ENCODE data around the gene PHF12.

PHF12 gene

DNA sequence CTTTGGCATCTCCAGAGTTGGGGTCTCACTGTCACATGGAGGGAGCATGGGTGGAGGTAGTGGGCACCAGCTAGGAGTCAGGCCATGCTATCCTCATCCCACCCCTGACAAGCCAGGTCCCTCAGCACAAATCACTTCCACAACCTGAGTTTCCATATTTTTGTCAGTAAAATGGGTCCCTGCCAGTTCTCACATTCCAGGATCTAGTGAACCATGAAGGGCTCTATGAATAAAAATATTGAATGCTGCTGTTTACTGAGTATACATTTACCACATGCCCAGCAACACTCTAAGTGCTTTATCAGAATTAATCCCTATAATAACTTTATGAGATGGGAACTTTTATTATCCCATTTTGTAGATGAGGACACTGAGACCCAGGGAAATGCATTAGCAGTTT, 37.7 kb upstream of the PHF12 start:
- no peak for TF ChIP-seq TAF1 (IDR thresholded peaks at IDR 0.05; ENCODE audit: low read depth, low read length)
- no peak for TF ChIP-seq POU2F2 (IDR thresholded peaks at IDR 0.05; ENCODE audit: low read depth, low read length)
- FAIRE-seq: no peak
- no peak for DNase-seq (ENCODE audit: insufficient read length, low spot score)

DNA sequence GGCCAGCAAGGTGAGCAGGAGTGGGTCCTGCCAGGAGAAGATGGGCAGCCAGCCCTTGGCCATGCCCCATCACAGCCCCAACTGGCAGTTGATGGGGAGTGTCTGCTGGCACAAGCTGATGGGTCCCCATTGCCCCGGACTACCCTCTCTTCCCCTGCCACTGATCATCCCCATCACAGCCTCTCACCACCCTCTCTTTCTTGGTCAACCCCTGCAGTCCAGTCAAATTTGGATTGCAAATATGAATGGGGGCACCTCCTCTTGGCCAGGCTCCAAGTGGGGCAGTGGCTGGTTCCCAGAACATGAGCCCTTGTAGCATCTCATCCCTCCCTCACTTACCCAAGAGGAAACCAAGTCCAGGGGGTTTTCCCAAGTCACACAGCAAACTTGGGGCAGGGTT, 37.2 kb upstream of the PHF12 start:
- DNase-seq (ENCODE audit: insufficient read length, low spot score) (no peak), FAIRE-seq (no peak)
- no peak for TF ChIP-seq PAX5 (IDR thresholded peaks at IDR 0.05; ENCODE audit: insufficient read depth, low read length, severe bottlenecking)
- no peak for TF ChIP-seq POU2F2 (IDR thresholded peaks at IDR 0.05; ENCODE audit: low read depth, low read length)
- TF ChIP-seq POLR2A (IDR thresholded peaks at IDR 0.05; ENCODE audit: low read depth, low read length): no peak
- TF ChIP-seq SPI1 (IDR thresholded peaks at IDR 0.05; ENCODE audit: low read depth, low read length): no peak
- TF ChIP-seq TAF1 (IDR thresholded peaks at IDR 0.05; ENCODE audit: low read depth, low read length): no peak
- no peak for TF ChIP-seq POLR2AphosphoS5 (IDR thresholded peaks at IDR 0.05; ENCODE audit: low read depth, low read length)

DNA sequence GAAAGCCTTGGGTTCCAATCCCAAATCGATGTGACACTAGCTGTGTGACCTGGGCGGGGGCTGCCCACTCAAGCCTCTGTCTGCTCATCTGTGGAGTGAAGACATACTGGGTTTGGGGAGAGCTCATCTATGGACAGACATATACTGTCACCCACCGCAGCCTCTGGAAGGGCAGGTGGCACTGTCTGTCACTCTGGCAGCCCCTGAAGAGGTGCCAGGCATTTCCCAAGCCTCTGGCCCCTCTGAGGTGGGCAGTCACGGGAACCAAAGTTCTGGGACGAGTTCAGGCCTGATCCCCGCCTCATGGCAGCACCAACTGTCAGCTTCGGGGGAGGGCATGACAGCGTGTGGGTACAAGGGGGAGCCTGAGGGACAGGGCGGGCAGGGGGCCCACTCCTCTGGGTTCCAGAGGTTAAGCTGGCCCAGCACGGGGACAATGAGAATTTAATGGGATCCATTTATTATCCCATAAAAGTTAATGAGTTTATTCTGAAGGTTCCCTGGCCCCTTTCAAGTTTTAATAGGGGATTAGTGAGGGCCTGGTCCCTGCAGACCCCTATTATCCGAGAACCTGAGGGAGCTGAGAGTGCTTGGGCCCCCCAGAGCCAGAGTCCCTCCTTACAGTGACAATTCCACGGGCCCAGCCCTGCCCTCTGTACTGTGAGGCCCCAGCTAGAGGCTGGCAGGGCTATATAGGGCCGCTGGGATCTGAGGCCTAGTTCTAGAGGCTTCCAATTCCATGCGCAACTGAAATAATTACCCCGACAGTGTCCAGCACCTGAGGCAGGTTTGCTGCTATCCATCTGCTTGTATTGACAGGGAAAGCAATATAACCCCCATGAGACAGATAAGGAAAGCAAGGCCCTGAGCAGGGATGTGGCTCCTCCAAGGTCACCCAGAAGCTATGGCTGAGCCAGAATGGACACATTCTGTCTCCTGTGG, 35.7 kb upstream of the PHF12 start:
- no peak for FAIRE-seq
- TF ChIP-seq POLR2A (IDR thresholded peaks at IDR 0.05; ENCODE audit: low read depth, low read length) (no peak), POU2F2 (IDR thresholded peaks at IDR 0.05; ENCODE audit: low read depth, low read length) (no peak), PAX5 (IDR thresholded peaks at IDR 0.05; ENCODE audit: insufficient read depth, low read length, severe bottlenecking) (no peak), POLR2AphosphoS5 (IDR thresholded peaks at IDR 0.05; ENCODE audit: low read depth, low read length) (no peak), SPI1 (IDR thresholded peaks at IDR 0.05; ENCODE audit: low read depth, low read length) (no peak), TAF1 (IDR thresholded peaks at IDR 0.05; ENCODE audit: low read depth, low read length) (no peak)
- DNase-seq (ENCODE audit: insufficient read length, low spot score): no peak

DNA sequence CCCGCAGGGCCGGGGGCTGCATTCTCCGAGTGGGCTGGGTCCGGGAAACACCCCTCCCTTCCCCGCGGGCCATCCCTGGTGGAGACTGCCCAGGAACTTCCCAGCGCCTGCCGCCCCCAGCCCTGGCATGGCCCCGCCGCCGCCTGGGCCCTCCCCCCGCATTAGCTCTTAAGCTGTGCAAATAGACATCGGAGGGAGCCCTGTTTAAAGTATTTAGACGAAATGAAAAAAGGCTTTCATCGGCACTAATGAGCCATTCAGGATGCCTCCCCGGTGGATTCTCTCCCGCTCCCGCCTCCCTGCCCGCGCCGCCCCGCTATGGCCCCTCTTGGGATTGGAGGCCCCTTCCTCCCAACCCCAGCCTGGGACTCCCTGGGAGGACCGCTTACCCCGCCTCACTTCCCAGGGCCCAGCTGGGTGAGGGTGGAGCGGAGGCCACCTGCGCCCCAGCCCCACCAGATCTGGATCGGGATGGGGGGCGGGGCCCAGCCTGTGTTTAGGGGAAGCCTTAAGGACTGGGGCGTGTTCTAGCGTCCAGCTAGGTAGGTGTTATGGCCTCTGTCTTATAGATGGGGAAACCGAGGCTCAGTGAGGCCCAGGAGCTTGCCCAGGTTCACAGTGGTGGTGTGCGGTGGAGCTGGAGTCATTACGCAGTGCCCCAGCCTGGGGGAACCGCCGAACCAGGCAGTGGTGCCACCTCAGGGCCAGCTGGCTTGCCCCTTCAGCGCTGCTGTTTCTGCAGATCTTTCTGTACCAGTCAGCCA, 34.8 kb upstream of the PHF12 start:
- no peak for DNase-seq (ENCODE audit: insufficient read length, low spot score)
- no peak for FAIRE-seq
- no peak for TF ChIP-seq SPI1 (IDR thresholded peaks at IDR 0.05; ENCODE audit: low read depth, low read length)
- TF ChIP-seq POLR2AphosphoS5 (IDR thresholded peaks at IDR 0.05; ENCODE audit: low read depth, low read length): no peak
- TF ChIP-seq POU2F2 (IDR thresholded peaks at IDR 0.05; ENCODE audit: low read depth, low read length): no peak
- TF ChIP-seq POLR2A (IDR thresholded peaks at IDR 0.05; ENCODE audit: low read depth, low read length): no peak
- no peak for TF ChIP-seq TAF1 (IDR thresholded peaks at IDR 0.05; ENCODE audit: low read depth, low read length)
- no peak for TF ChIP-seq PAX5 (IDR thresholded peaks at IDR 0.05; ENCODE audit: insufficient read depth, low read length, severe bottlenecking)

DNA sequence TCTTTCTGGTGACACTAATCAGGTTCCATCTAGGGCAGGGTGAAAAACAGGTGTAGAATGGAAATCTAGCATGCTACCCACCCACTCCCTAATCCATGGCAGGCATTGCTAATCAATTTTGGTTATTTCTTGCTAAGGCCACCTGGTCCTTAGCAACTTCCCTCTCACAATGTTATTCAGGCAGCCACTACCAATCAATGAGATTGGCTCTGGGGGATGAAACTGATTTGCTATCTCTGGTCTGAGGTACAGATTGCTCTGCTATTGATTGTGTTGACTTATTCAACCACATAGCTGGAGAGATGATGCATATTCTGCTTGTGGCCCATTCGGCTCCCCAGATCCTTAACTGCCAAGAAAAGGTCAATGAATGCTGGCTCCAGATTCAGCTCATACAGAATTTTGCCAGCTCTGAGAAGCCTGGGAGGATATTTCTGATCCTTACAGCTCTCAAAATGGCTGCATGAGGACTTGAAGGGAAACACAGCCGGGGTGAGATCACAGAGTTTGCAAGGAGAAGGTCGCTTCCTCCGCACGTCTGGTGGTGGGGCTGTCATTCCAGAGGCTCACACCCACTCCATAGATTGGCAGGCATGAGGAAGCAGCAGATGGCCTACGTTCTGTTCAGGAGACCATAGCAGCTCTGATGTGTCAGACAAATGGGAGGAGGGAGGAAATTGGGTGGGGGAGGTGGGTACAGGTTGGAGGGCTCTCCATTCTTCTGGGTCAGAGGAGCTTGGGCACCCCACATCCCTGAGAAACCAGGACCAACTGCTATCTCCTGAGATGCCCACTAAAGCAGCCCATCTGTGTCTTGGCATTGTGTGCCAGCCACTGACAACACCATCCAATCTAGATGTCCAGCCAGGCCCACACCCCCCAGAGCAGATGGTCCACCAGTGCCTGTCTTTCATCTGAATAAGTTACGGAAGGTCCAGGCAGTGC, 32.2 kb upstream of the PHF12 start:
- FAIRE-seq (peak; percentile 73), DNase-seq (ENCODE audit: insufficient read length, low spot score) (no peak)
- TF ChIP-seq SPI1 (IDR thresholded peaks at IDR 0.05; ENCODE audit: low read depth, low read length): no peak
- no peak for TF ChIP-seq TAF1 (IDR thresholded peaks at IDR 0.05; ENCODE audit: low read depth, low read length)

DNA sequence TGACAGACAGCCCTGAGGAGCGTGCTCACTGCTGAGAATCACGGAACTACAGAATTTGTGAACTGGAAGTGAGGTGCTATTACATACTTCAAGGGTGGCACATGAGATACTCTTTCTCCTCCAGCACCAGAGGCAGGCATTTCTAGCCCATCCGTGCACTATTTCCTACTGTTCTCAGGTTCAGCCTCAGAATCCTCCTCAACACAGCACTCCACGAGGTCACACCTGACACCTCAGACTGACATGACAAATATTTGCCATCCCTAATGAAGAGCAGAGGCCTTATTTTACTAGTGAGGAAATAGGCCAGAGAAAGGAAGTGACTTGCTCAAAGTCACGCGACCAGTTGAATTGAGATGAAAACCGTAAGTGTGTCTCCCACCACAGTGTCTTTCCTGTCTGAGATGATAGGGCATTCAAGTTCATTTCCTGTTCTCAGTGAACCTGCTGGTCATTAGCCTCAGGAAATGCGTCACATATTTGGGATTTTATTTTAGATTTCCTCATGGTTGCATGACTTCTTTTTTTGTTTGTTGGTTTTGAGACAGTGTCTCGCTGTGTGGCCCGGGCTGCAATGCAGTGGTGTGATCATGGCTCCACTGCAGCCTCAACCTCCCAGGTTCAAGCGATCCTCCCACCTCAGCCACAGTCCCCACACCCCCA, 30.9 kb upstream of the PHF12 start:
- FAIRE-seq: peak; percentile 94
- peak; percentile 83 for TF ChIP-seq SPI1 (IDR thresholded peaks at IDR 0.05; ENCODE audit: low read depth, low read length)
- TF ChIP-seq POU2F2 (IDR thresholded peaks at IDR 0.05; ENCODE audit: low read depth, low read length): peak; percentile 45; the same call in 1 of the 2 replicates
- TF ChIP-seq POLR2AphosphoS5 (IDR thresholded peaks at IDR 0.05; ENCODE audit: low read depth, low read length): no peak
- DNase-seq (ENCODE audit: insufficient read length, low spot score): peak; percentile 65

DNA sequence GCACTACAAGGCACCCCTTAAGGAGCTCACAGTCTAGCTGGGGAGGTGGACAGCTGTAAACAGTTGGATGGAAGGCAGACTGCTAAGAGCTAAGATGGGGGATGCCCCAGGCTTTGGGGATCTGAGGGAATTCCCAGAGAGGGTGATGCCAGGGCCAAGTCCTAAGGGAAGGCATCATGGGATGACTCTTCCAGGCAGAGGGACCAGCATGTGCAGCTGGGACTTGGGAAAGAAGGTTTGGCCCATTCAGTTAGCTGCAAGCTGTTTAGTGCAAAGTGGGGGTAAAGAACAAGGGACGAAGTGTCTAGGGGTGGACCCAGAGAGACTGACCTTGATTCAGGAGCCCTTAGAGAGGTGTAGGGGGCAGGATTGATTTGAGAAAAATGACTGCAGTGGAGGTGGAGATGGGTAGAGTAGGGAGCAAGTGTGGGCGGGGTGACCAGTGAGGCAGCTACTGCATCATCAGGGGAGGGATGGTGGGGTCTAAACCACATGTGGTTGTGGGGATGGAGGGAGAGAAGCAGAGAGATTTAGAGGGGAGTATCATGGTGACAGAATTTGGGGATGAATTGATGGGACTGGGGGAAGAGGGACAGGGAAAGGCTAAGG, 27.1 kb upstream of the PHF12 start:
- FAIRE-seq: no peak
- DNase-seq (ENCODE audit: insufficient read length, low spot score): no peak

DNA sequence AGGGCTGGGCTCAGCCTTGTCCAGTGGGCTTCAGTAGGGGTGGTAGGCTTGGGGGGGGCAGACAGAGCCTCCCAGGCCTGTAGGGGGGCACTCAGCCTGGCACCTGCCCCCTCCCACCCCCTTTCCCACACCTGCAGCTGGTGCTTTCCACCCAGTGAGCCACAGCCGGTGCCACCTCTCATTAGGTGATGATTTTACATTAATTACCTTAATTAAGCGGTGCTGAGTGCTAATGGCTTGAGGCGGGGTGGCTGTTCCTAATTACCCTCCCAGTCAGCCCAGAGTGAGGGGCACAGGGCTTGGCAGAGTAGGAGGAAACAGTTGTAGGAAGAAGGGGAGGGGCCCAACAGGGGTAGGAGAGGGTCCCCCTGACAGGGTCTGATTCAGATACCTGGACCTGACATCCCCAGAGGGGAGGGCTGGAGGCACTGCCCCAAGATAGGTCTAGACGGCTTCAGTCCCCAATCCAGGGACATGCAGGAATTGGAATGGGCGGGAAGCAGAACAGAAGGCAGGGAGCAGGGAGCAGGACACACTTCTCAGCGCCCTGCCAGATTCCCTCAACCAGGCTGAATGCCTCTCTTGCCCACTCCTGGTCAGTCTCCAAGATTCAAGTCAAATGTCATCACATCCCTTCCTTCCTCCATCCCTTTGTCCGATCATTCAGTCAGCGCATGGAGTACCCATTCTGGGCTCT, 26.5 kb upstream of the PHF12 start:
- TF ChIP-seq POLR2AphosphoS5 (IDR thresholded peaks at IDR 0.05; ENCODE audit: low read depth, low read length) (no peak), SPI1 (IDR thresholded peaks at IDR 0.05; ENCODE audit: low read depth, low read length) (no peak), PAX5 (IDR thresholded peaks at IDR 0.05; ENCODE audit: insufficient read depth, low read length, severe bottlenecking) (no peak), POU2F2 (IDR thresholded peaks at IDR 0.05; ENCODE audit: low read depth, low read length) (no peak), POLR2A (IDR thresholded peaks at IDR 0.05; ENCODE audit: low read depth, low read length) (no peak), TAF1 (IDR thresholded peaks at IDR 0.05; ENCODE audit: low read depth, low read length) (no peak)
- DNase-seq (ENCODE audit: insufficient read length, low spot score) (no peak), FAIRE-seq (no peak)

More for the DNA sequence above, 27.1 kb upstream of the PHF12 start:
- TF ChIP-seq POLR2AphosphoS5 (IDR thresholded peaks at IDR 0.05; ENCODE audit: low read depth, low read length): no peak
- TF ChIP-seq TAF1 (IDR thresholded peaks at IDR 0.05; ENCODE audit: low read depth, low read length): no peak
- no peak for TF ChIP-seq SPI1 (IDR thresholded peaks at IDR 0.05; ENCODE audit: low read depth, low read length)
- no peak for TF ChIP-seq PAX5 (IDR thresholded peaks at IDR 0.05; ENCODE audit: insufficient read depth, low read length, severe bottlenecking)
- TF ChIP-seq POLR2A (IDR thresholded peaks at IDR 0.05; ENCODE audit: low read depth, low read length): no peak
- no peak for TF ChIP-seq POU2F2 (IDR thresholded peaks at IDR 0.05; ENCODE audit: low read depth, low read length)
